A549 (cell line): ENCODE results near the gene BOK. TPM values are rescaled to one million over a fixed set of nuclear protein-coding genes. Genes with fewer than 3 reads are reported as not detected.

Experiments
- ATAC-seq, 2 experiments: fragments of 200-7000 bp in 1 of 2; fragments of >200 bp in 1 of 2; cut with Nextera tagmentation in 1 of 2; cut with Tn5 transposase in 1 of 2; 3 replicates each; pipeline versions ENCODE4 v1.8.0 to v1.9.1; 2018 to 2020; ENCODE audit warnings: mild to moderate bottlenecking in 1 of 2, moderate library complexity in 1 of 2
- CTCF ChIA-PET: fragments of 300-600 bp; sonication (Branson Sonifier 250); formaldehyde crosslinking; extraction: SDS; loops from one replicate; lab custom pipeline; 2021; ENCODE audit warnings: antibody characterized with exemption, inconsistent platforms; lab: Yijun Ruan, JAX
- POLR2A ChIA-PET: fragments of 350-600 bp; formaldehyde crosslinking; extraction: SDS; loops from one replicate; lab custom pipeline; 2021; ENCODE audit warnings: antibody characterized with exemption, inconsistent platforms; lab: Yijun Ruan, JAX
- DNase-seq, 2 experiments: peaks; one replicate each; pipeline versions ENCODE4 v3.0.0 to v3.0.0-alpha.2; 2011 to 2016; ENCODE audit warnings: low read depth in 1 of 2, low spot score in 1 of 2
- FAIRE-seq: peaks from 2 replicates; lab custom pipeline; 2011; peaks lifted over from hg19 to GRCh38; lab: Jason Lieb, UNC
- H3K27ac ChIP-seq, 2 experiments: fragments of >200 bp; sonication (Bioruptor Twin); formaldehyde crosslinking; 3 replicates each; pipeline ENCODE4 v1.5.1; 2016 to 2017
- H3K4me1 ChIP-seq: fragments of >200 bp; sonication (Bioruptor Twin); formaldehyde crosslinking; 3 replicates; pipeline ENCODE4 v1.6.1; 2016
- H3K4me2 ChIP-seq: fragments of >200 bp; sonication (Bioruptor Twin); formaldehyde crosslinking; 3 replicates; pipeline ENCODE4 v1.6.1; 2016
- H3K4me3 ChIP-seq: fragments of >200 bp; sonication (Bioruptor Twin); formaldehyde crosslinking; 3 replicates; pipeline ENCODE4 v1.5.1; 2016
- H3K9me3 ChIP-seq: fragments of >200 bp; sonication (Bioruptor Twin); formaldehyde crosslinking; 3 replicates; pipeline ENCODE4 v1.6.1; 2016
- BHLHE40 ChIP-seq: IDR thresholded peaks from 2 replicates; pipeline ENCODE4 v1.6.1; 2012; ENCODE audit warnings: low read depth, low read length, inconsistent platforms
- EHMT2 ChIP-seq: fragments of 200-600 bp; sonication (generic); IDR thresholded peaks from 2 replicates; pipeline ENCODE4 v1.6.1; 2016; ENCODE audit warnings: antibody characterized with exemption, low read depth, mild to moderate bottlenecking, moderate library complexity
- ESRRA ChIP-seq: fragments of 150-350 bp; IDR thresholded peaks from 2 replicates; pipeline ENCODE4 v1.6.1; 2014; ENCODE audit warnings: mild to moderate bottlenecking, low read length, borderline replicate concordance
- FOSB ChIP-seq: fragments of 250-450 bp; sonication (Bioruptor Pico); IDR thresholded peaks from 2 replicates; pipeline ENCODE4 v1.5.0; 2020; ENCODE audit warnings: mild to moderate bottlenecking, moderate library complexity
- HOXA7 ChIP-seq: fragments of 250-450 bp; sonication (Bioruptor Pico); IDR thresholded peaks from 2 replicates; pipeline ENCODE4 v1.5.0; 2020; ENCODE audit warnings: mild to moderate bottlenecking, moderate library complexity
- HOXB5 ChIP-seq: fragments of 250-450 bp; sonication (Bioruptor Pico); IDR thresholded peaks from 2 replicates; pipeline ENCODE4 v1.5.0; 2020; ENCODE audit warnings: mild to moderate bottlenecking, moderate library complexity
- KDM1A ChIP-seq: fragments of 200-600 bp; sonication (generic); IDR thresholded peaks from 2 replicates; pipeline ENCODE4 v1.6.1; 2016; ENCODE audit warnings: low read depth, mild to moderate bottlenecking
- MYC ChIP-seq: IDR thresholded peaks from 2 replicates; pipeline ENCODE4 v1.6.1; 2012; ENCODE audit warnings: mild to moderate bottlenecking, inconsistent platforms, low read length, improper control_type of control experiment, borderline replicate concordance
- NFE2L2 ChIP-seq: fragments of 150-350 bp; conservative IDR thresholded peaks from 2 replicates; pipeline ENCODE4 v1.6.1; 2014; ENCODE audit warnings: low read length
- POLR2AphosphoS2 ChIP-seq: conservative IDR thresholded peaks from 2 replicates; pipeline ENCODE4 v1.6.1; 2012; ENCODE audit warnings: low read length, improper control_type of control experiment, inconsistent platforms
- RCOR1 ChIP-seq: fragments of 150-350 bp; IDR thresholded peaks from 2 replicates; pipeline ENCODE4 v1.6.1; 2014; ENCODE audit warnings: antibody characterized with exemption, low read length, low read depth
- RNF2 ChIP-seq: fragments of 200-600 bp; sonication (generic); IDR thresholded peaks from 2 replicates; pipeline ENCODE4 v1.6.1; 2016; ENCODE audit warnings: low read depth, mild to moderate bottlenecking, antibody characterized with exemption, moderate library complexity, borderline replicate concordance
- SMC3 ChIP-seq: fragments of >200 bp; sonication (Bioruptor Twin); formaldehyde crosslinking; IDR thresholded peaks from 3 replicates; pipeline ENCODE4 v1.6.1; 2018; ENCODE audit warnings: inconsistent platforms
- ZSCAN20 ChIP-seq: fragments of 250-450 bp; sonication (Bioruptor Pico); IDR thresholded peaks from 2 replicates; pipeline ENCODE4 v1.8.0; 2022; ENCODE audit warnings: mild to moderate bottlenecking, moderate library complexity
- WGBS: methylation state at CpG from one replicate; pipeline ENCODE4 v1.1.6; 2017; ENCODE audit errors: missing lambda C conversion rate; 5-methylcytosine and 5-hydroxymethylcytosine counted together
- polyA plus RNA-seq, 4 experiments: library from polyadenylated mRNA; depleted of rRNA in 3 of 4; stranded (reverse); fragments of >200 nt; fragmentation: RNase III in 1 of 4; extraction: RNeasy Plus Mini Kit Qiagen cat#74134 plus additional on column Dnase treatment in 1 of 4; gene quantifications; 2 replicates in 3 of 4; 3 replicates in 1 of 4; pipeline ENCODE4 v1.2.3, GENCODE V29; 2011 to 2017
- TF ChIP-seq, protein P1 (sequence below): IDR thresholded peaks from 2 replicates; pipeline ENCODE4 v1.6.1; 2012
- TF ChIP-seq, protein P2 (sequence below): fragments of >200 bp; sonication (Bioruptor Twin); formaldehyde crosslinking; IDR thresholded peaks from 3 replicates; pipeline ENCODE4 v1.5.1; 2016
- TF ChIP-seq, protein P3 (sequence below): fragments of 200-600 bp; sonication (generic); IDR thresholded peaks from 2 replicates; pipeline ENCODE4 v1.6.1; 2016; ENCODE audit warnings: antibody characterized with exemption, mild to moderate bottlenecking, moderate library complexity
- TF ChIP-seq, protein P4 (sequence below): fragments of 250-450 bp; sonication (Bioruptor Pico); IDR thresholded peaks from 2 replicates; pipeline ENCODE4 v1.5.0; 2021; ENCODE audit warnings: mild to moderate bottlenecking, moderate library complexity, borderline replicate concordance

BOK gene
- polyA plus RNA-seq, 2 of the 4 experiments (the other 2 are of a cell fraction), result 5.0 to 12.6 TPM

DNA sequence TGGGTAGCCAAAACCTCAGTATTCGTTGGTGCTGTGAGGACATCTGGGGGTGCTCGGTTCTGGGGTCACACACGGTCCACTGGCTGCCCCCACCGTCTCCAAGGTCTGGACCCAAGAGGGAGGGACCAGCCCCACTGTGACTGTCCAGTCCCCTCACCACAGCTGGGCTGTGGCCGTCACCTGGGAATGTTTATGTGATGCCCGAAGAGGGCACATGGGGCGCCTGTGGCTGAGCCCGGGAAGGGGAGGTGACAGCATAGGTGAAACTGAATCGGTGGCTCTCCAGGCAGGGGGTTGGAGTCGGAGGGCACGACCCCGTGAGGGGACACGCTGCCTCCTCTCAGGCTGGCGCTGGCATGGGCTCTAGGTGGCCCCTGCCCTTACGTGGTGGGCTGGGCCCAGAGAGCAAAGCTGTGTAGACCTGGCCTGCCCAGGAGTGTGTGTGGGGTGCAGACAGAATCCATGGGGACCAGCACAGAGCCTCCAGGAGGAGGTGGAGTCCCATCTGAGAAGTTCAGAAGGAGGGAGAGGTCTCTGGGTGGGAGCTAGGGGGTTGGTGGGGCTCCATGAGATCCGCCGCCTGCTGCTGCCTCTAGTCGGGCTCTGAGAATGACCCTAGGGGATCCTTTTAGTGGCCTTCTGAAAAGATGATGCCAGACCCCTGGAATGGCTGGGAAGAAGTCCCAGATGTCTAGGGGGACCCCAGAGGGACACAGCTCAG lies 1.8 kb downstream of the BOK start:
- WGBS, result 90% methylated on average over 16 of the region's 18 CpGs

DNA sequence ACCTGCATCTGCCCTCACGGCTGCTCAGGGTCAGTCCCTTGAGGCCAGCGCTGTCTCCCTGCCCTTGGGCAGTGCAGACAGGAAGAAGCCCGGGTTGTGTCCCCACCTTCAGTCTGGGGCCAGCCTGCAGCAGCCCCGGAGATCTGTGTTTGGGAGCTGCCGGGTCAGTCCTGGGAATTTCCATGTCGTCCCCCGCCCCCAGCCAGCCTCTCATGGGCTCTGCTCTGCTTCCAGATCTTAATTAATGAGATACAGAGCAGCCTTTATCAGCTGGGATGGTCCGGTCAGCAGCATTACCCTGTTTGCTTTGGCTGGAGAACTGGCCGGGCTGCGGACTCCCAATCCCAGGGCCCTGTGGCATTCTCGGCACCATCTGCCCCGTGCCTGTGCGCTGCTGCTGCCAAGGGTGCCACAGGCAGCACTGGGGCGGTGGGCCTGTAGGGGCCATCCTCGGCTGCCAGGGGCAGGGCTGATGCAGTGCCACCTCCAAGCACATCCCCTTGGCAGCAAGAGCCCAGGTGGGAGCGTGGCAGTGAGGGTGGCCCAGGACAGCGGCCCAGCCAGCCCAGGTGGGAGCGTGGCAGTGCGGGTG lies 2.4 kb downstream of the BOK start:
- H3K4me1 ChIP-seq, result peaks cover 15% of the 10 kb centered on the region
- WGBS, result 79% methylated on average over 9 of the region's 19 CpGs
- POLR2A ChIA-PET, result no interaction called here
- DNase-seq (no peak), FAIRE-seq (no peak)
- TF ChIP-seq NFE2L2, result no peak
- TF ChIP-seq ESRRA, result no peak
- TF ChIP-seq, protein P1, sequence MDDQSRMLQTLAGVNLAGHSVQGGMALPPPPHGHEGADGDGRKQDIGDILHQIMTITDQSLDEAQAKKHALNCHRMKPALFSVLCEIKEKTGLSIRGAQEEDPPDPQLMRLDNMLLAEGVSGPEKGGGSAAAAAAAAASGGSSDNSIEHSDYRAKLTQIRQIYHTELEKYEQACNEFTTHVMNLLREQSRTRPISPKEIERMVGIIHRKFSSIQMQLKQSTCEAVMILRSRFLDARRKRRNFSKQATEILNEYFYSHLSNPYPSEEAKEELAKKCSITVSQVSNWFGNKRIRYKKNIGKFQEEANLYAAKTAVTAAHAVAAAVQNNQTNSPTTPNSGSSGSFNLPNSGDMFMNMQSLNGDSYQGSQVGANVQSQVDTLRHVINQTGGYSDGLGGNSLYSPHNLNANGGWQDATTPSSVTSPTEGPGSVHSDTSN, result no peak
- TF ChIP-seq, protein P2, sequence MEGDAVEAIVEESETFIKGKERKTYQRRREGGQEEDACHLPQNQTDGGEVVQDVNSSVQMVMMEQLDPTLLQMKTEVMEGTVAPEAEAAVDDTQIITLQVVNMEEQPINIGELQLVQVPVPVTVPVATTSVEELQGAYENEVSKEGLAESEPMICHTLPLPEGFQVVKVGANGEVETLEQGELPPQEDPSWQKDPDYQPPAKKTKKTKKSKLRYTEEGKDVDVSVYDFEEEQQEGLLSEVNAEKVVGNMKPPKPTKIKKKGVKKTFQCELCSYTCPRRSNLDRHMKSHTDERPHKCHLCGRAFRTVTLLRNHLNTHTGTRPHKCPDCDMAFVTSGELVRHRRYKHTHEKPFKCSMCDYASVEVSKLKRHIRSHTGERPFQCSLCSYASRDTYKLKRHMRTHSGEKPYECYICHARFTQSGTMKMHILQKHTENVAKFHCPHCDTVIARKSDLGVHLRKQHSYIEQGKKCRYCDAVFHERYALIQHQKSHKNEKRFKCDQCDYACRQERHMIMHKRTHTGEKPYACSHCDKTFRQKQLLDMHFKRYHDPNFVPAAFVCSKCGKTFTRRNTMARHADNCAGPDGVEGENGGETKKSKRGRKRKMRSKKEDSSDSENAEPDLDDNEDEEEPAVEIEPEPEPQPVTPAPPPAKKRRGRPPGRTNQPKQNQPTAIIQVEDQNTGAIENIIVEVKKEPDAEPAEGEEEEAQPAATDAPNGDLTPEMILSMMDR, result no peak
- no peak for TF ChIP-seq RCOR1
- no peak for TF ChIP-seq FOSB (CRISPR knock-in tag)
- no peak for TF ChIP-seq HOXB5 (CRISPR knock-in tag)
- TF ChIP-seq ZSCAN20, result no peak
- no peak for TF ChIP-seq EHMT2
- no peak for TF ChIP-seq RNF2
- TF ChIP-seq KDM1A, result no peak
- TF ChIP-seq, protein P3, sequence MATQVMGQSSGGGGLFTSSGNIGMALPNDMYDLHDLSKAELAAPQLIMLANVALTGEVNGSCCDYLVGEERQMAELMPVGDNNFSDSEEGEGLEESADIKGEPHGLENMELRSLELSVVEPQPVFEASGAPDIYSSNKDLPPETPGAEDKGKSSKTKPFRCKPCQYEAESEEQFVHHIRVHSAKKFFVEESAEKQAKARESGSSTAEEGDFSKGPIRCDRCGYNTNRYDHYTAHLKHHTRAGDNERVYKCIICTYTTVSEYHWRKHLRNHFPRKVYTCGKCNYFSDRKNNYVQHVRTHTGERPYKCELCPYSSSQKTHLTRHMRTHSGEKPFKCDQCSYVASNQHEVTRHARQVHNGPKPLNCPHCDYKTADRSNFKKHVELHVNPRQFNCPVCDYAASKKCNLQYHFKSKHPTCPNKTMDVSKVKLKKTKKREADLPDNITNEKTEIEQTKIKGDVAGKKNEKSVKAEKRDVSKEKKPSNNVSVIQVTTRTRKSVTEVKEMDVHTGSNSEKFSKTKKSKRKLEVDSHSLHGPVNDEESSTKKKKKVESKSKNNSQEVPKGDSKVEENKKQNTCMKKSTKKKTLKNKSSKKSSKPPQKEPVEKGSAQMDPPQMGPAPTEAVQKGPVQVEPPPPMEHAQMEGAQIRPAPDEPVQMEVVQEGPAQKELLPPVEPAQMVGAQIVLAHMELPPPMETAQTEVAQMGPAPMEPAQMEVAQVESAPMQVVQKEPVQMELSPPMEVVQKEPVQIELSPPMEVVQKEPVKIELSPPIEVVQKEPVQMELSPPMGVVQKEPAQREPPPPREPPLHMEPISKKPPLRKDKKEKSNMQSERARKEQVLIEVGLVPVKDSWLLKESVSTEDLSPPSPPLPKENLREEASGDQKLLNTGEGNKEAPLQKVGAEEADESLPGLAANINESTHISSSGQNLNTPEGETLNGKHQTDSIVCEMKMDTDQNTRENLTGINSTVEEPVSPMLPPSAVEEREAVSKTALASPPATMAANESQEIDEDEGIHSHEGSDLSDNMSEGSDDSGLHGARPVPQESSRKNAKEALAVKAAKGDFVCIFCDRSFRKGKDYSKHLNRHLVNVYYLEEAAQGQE, result no peak
- TF ChIP-seq, all 56 proteins: peak for 0
- peaks cover 14% of the 10 kb centered on the region for H3K9me3 ChIP-seq
- H3K27ac ChIP-seq, result no peak overlapping the region
- H3K4me3 ChIP-seq, result no peak overlapping the region
- peak overlapping the region; percentile 99; the same call in 1 of the 3 replicates for H3K4me2 ChIP-seq
- CTCF ChIA-PET, result no interaction called here
- no peak for ATAC-seq

More for the DNA sequence above, 1.8 kb downstream of the BOK start:
- peaks cover 14% of the 10 kb centered on the region for H3K9me3 ChIP-seq
- ATAC-seq (peak in 1 of 2 experiments; percentile 3; a peak in 2 of 6 replicates), FAIRE-seq (no peak), DNase-seq (no peak)
- peaks cover 15% of the 10 kb centered on the region for H3K4me1 ChIP-seq
- H3K4me3 ChIP-seq, result peak overlapping the region; percentile 91
- TF ChIP-seq POLR2AphosphoS2 (no peak), HOXA7 (CRISPR knock-in tag) (no peak), MYC (no peak), BHLHE40 (no peak), KDM1A (no peak), SMC3 (no peak)
- TF ChIP-seq, protein P4, sequence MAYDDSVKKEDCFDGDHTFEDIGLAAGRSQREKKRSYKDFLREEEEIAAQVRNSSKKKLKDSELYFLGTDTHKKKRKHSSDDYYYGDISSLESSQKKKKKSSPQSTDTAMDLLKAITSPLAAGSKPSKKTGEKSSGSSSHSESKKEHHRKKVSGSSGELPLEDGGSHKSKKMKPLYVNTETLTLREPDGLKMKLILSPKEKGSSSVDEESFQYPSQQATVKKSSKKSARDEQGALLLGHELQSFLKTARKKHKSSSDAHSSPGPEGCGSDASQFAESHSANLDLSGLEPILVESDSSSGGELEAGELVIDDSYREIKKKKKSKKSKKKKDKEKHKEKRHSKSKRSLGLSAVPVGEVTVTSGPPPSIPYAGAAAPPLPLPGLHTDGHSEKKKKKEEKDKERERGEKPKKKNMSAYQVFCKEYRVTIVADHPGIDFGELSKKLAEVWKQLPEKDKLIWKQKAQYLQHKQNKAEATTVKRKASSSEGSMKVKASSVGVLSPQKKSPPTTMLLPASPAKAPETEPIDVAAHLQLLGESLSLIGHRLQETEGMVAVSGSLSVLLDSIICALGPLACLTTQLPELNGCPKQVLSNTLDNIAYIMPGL (CRISPR knock-in tag), result no peak
- H3K4me2 ChIP-seq, result peak overlapping the region; percentile 99
- peak overlapping the region in 1 of 2 experiments; percentile 92; a peak in 3 of 6 replicates for H3K27ac ChIP-seq
- CTCF ChIA-PET, result interaction anchor here (1.0 kb wide), 1 partner anchor 38 kb away, joined by 3 read pairs; no protein-coding TSS in a partner anchor
- POLR2A ChIA-PET, result no interaction called here
